ENCODE data around the gene ZFR2. TPM values are rescaled to one million over a fixed set of nuclear protein-coding genes. Genes with fewer than 3 reads are reported as not detected.

ZFR2 gene
- polyA plus RNA-seq, 2 of the 4 experiments (the other 2 are of a cell fraction), result 0.14 to 0.30 TPM

DNA sequence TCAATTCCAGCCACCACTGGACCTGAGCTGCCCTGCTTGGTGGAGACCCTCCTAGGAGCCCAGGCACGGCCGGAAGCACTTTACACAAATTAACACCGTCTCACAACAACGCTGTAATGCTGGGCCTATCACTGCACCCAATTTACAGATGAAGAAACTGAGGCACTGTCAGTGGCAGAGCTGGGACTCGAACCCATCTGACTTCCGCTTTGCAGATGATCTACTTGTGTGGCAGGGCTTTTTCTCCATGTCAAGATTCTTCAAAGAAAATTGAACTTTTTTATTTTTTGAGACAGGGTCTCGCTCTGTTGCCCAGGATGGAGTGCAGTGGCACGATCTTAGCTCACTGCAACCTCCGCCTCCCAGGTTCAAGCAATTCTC lies 33.8 kb downstream of the ZFR2 start (continued):
- no peak for TF ChIP-seq HOXB5 (CRISPR knock-in tag; IDR thresholded peaks at IDR 0.05)

DNA sequence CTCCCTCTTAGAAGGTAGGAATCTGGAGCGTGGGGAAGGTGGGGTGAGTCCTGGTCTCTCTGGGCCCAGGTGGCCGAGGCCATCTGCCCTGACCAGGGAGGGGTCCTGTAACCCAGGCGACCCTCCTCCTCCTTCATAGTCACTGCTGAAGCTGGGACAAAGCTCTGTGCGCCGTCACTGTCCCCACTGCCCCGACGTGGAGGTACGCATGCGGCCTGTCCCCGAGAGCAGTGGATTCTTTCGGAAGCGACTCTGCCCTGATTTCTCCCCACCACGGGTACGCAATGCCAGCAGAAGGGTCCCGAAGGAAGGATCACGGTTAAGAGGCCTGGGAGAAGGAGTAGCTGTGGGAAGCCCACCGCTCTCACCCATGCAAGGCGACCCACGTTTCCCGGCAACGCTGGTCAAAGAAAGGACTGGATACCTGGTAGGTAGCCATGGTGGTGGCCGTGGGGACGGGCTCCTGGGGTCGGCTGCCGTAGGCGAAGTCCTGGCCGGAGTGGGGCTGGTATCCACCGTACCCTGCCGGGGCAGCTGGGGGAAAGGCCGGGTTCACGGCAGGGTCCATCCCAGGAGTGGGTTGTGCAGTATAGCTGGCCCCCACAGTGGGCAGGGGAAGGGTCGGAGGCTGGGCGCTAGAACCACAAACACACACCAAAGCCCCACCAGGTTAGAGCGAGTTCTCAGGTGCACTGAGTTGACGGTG lies 34.3 kb downstream of the ZFR2 start:
- H3K4me3 ChIP-seq, result no peak overlapping the region
- no peak overlapping the region for H3K4me2 ChIP-seq
- H3K4me1 ChIP-seq, result no peaks in the 10 kb centered on the region
- TF ChIP-seq, protein P1, sequence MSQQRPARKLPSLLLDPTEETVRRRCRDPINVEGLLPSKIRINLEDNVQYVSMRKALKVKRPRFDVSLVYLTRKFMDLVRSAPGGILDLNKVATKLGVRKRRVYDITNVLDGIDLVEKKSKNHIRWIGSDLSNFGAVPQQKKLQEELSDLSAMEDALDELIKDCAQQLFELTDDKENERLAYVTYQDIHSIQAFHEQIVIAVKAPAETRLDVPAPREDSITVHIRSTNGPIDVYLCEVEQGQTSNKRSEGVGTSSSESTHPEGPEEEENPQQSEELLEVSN (IDR thresholded peaks at IDR 0.05; ENCODE audit: borderline replicate concordance, low read depth), result no peak
- no peak for TF ChIP-seq HOXA7 (CRISPR knock-in tag; IDR thresholded peaks at IDR 0.05)
- no peak for TF ChIP-seq ZFP36 (IDR thresholded peaks at IDR 0.05; ENCODE audit: borderline replicate concordance, partially characterized antibody)
- TF ChIP-seq ESRRA (IDR thresholded peaks at IDR 0.05; ENCODE audit: borderline replicate concordance, low read length), result no peak
- no peak for TF ChIP-seq CBX8 (IDR thresholded peaks at IDR 0.05)
- TF ChIP-seq EHMT2 (IDR thresholded peaks at IDR 0.05; ENCODE audit: low read depth), result no peak
- no peak for TF ChIP-seq CEBPB (IDR thresholded peaks at IDR 0.05)
- TF ChIP-seq, protein P2, sequence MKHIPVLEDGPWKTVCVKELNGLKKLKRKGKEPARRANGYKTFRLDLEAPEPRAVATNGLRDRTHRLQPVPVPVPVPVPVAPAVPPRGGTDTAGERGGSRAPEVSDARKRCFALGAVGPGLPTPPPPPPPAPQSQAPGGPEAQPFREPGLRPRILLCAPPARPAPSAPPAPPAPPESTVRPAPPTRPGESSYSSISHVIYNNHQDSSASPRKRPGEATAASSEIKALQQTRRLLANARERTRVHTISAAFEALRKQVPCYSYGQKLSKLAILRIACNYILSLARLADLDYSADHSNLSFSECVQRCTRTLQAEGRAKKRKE (CRISPR knock-in tag; IDR thresholded peaks at IDR 0.05; ENCODE audit: low read depth), result no peak
- TF ChIP-seq JUNB (IDR thresholded peaks at IDR 0.05), result no peak
- no peak for TF ChIP-seq ZSCAN20 (CRISPR knock-in tag; IDR thresholded peaks at IDR 0.05)
- TF ChIP-seq CHD4 (IDR thresholded peaks at IDR 0.05; ENCODE audit: borderline replicate concordance), result no peak
- no peak for TF ChIP-seq TFCP2L1 (CRISPR knock-in tag; IDR thresholded peaks at IDR 0.05)
- TF ChIP-seq CBX2 (IDR thresholded peaks at IDR 0.05; ENCODE audit: borderline replicate concordance, low read depth), result no peak
- 73% methylated on average over 24 of the region's 35 CpGs for WGBS (ENCODE audit: missing lambda C conversion rate)
- CTCF ChIA-PET, result interaction anchor here (0.6 to 4.1 kb wide), 5 partner anchors 11 to 175 kb away, joined by 3 to 21 read pairs (median 3); no protein-coding TSS in a partner anchor
- no peak overlapping the region for H3K27ac ChIP-seq
- DNase-seq (ENCODE audit: low read depth in 1 of 2, low spot score in 1 of 2), result no peak
- no peak for FAIRE-seq
- ATAC-seq, result no peak
- H3K9me3 ChIP-seq, result no peaks in the 10 kb centered on the region
- POLR2A ChIA-PET, result no interaction called here

DNA sequence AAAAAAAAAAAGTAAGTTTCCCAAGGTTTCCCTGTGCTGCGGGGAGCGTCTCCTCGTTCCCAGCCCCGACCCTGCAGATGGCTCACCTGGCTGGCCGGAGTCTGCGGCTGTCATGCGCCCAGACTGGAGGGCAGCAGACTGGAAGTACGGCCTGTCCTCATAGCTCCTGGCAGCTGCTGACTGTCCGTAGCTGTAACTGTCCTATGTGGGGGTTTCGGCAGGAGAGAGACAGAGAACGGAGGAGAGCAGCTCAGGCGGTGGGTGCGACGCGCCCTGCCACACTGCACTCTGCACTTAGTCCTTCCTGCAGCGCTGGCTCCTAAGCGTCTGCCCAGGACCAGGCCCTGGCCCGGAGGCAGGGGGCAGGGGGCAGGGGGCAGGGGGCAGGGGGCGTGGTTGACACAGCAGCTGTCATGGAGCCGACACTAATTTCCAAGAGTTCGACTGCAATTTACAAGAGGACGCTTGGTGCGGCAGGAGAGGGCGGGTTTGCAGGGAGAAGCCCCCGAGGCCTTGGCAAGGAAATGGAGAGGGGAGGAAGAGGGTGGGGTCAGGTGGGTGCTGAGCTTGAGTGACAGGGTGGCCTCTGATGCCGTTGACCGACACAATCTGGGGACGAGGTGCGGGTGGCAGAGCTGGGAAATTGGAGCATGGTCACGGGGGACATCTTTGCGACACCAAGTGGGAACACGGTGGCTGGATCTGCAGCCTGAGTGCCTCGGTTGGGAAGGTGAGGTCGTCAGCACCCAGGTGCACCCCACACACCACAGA lies 35.1 kb downstream of the ZFR2 start:
- Histone ChIP-seq H3K27ac (no peak overlapping the region), H3K4me2 (no peak overlapping the region), H3K9me3 (no peaks in the 10 kb centered on the region), H3K4me3 (no peak overlapping the region), H3K4me1 (no peaks in the 10 kb centered on the region)
- FAIRE-seq (no peak), ATAC-seq (no peak), DNase-seq (ENCODE audit: low read depth in 1 of 2, low spot score in 1 of 2) (no peak)
- CTCF ChIA-PET, result interaction anchor here (0.7 to 4.1 kb wide), 4 partner anchors 10 to 16 kb away, joined by 3 to 21 read pairs (median 4); no protein-coding TSS in a partner anchor
- POLR2A ChIA-PET, result no interaction called here
- TF ChIP-seq EHMT2 (IDR thresholded peaks at IDR 0.05; ENCODE audit: low read depth), result no peak
- no peak for TF ChIP-seq KDM1A (IDR thresholded peaks at IDR 0.05; ENCODE audit: low read depth)
- TF ChIP-seq HOXB13 (CRISPR knock-in tag; IDR thresholded peaks at IDR 0.05; ENCODE audit: low read depth), result no peak
- TF ChIP-seq KDM5A (IDR thresholded peaks at IDR 0.05), result no peak
- TF ChIP-seq NFE2L2 (conservative IDR thresholded peaks at IDR 0.05; ENCODE audit: low read length), result no peak
- no peak for TF ChIP-seq JUNB (IDR thresholded peaks at IDR 0.05)
- no peak for TF ChIP-seq ZSCAN20 (CRISPR knock-in tag; IDR thresholded peaks at IDR 0.05)
- no peak for TF ChIP-seq EHF (CRISPR knock-in tag; IDR thresholded peaks at IDR 0.05)
- 65% methylated on average over 27 of the region's 34 CpGs for WGBS (ENCODE audit: missing lambda C conversion rate)

DNA sequence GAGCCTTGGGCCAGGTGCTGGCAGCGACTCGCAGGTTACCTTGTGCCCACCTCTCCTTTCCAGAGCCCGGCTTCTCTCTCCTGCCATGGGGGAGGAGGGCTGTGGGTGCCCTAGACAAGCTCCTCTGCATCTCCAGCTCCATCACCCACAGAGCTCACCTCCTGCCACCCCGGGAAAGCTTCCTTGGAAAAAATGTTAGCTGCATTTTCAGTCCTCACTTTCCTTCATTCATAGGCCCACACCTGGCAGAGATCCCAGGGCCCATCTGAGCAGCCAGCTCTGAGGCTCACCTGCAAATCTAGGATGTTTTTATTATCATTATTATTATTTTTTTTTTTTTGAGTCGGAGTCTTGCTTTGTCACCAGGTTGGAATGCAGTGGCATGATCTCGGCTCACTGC lies 36.8 kb downstream of the ZFR2 start:
- H3K27ac ChIP-seq, result no peak overlapping the region
- H3K4me1 ChIP-seq, result no peaks in the 10 kb centered on the region
- ATAC-seq (no peak), FAIRE-seq (no peak), DNase-seq (ENCODE audit: low read depth in 1 of 2, low spot score in 1 of 2) (no peak)
- ChIA-PET CTCF (interaction anchor here (3.1 kb wide), 1 partner anchor 10 kb away, joined by 25 read pairs; no protein-coding TSS in a partner anchor), POLR2A (no interaction called here)
- no peak overlapping the region for H3K4me2 ChIP-seq
- H3K4me3 ChIP-seq, result no peak overlapping the region
- no peaks in the 10 kb centered on the region for H3K9me3 ChIP-seq
- 86% methylated on average over 6 of the region's 6 CpGs for WGBS (ENCODE audit: missing lambda C conversion rate)
- no peak for TF ChIP-seq RARB (CRISPR knock-in tag; IDR thresholded peaks at IDR 0.05)
- TF ChIP-seq ZNF302 (CRISPR knock-in tag; IDR thresholded peaks at IDR 0.05), result no peak
- TF ChIP-seq BHLHE40 (IDR thresholded peaks at IDR 0.05; ENCODE audit: low read depth, low read length), result no peak
- no peak for TF ChIP-seq FOXS1 (CRISPR knock-in tag; IDR thresholded peaks at IDR 0.05)
- TF ChIP-seq MAFK (IDR thresholded peaks at IDR 0.05; ENCODE audit: partially characterized antibody), result no peak
- TF ChIP-seq POLR2A (IDR thresholded peaks at IDR 0.05; ENCODE audit: low read length), result no peak
- TF ChIP-seq, protein P3, sequence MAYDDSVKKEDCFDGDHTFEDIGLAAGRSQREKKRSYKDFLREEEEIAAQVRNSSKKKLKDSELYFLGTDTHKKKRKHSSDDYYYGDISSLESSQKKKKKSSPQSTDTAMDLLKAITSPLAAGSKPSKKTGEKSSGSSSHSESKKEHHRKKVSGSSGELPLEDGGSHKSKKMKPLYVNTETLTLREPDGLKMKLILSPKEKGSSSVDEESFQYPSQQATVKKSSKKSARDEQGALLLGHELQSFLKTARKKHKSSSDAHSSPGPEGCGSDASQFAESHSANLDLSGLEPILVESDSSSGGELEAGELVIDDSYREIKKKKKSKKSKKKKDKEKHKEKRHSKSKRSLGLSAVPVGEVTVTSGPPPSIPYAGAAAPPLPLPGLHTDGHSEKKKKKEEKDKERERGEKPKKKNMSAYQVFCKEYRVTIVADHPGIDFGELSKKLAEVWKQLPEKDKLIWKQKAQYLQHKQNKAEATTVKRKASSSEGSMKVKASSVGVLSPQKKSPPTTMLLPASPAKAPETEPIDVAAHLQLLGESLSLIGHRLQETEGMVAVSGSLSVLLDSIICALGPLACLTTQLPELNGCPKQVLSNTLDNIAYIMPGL (CRISPR knock-in tag; IDR thresholded peaks at IDR 0.05; ENCODE audit: borderline replicate concordance), result no peak
- TF ChIP-seq, protein P4, sequence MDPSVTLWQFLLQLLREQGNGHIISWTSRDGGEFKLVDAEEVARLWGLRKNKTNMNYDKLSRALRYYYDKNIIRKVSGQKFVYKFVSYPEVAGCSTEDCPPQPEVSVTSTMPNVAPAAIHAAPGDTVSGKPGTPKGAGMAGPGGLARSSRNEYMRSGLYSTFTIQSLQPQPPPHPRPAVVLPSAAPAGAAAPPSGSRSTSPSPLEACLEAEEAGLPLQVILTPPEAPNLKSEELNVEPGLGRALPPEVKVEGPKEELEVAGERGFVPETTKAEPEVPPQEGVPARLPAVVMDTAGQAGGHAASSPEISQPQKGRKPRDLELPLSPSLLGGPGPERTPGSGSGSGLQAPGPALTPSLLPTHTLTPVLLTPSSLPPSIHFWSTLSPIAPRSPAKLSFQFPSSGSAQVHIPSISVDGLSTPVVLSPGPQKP (IDR thresholded peaks at IDR 0.05; ENCODE audit: low read depth, low read length), result no peak
- TF ChIP-seq MAZ (IDR thresholded peaks at IDR 0.05; ENCODE audit: borderline replicate concordance, low read depth, low read length), result no peak
- no peak for TF ChIP-seq SREBF2 (IDR thresholded peaks at IDR 0.05)
- no peak for TF ChIP-seq EHF (CRISPR knock-in tag; IDR thresholded peaks at IDR 0.05)
